ENCODE results near the gene SSX4B.
"Not testable (repeated sequence)": the region's sequence is repeated elsewhere in the genome, so short reads cannot be mapped to it uniquely, and the experiment has no call there.

The SSX4B gene

DNA sequence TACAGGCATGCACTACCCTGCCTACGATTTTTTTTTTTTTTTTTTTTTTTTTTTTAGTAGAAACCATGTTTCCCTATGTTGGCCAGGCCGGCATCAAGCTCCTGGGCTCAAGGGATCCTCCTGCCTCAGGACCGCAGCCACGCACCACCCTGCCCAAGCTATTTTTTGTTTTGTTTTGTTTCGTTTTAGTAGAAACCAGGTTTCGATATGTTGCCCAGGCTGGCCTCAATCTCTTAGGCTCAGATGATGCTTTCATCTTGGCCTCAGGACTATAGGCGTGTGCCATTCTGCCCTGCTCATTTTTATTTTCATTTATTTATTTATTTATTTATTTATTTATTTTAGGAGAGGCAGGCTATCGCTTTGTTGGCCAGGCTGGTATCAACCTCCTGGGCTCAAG, 54.1 kb downstream of the SSX4B start:
- Mint-ChIP-seq H3K36me3 (ENCODE audit: low read depth) (no peaks in the 10 kb centered on the region), H3K27ac (no peak overlapping the region), H3K27me3 (ENCODE audit: low read depth) (no peaks in the 10 kb centered on the region), H3K4me1 (no peaks in the 10 kb centered on the region), H3K4me3 (no peak overlapping the region), H3K9me3 (peaks cover 12% of the 10 kb centered on the region)
- TF ChIP-seq, protein P1, sequence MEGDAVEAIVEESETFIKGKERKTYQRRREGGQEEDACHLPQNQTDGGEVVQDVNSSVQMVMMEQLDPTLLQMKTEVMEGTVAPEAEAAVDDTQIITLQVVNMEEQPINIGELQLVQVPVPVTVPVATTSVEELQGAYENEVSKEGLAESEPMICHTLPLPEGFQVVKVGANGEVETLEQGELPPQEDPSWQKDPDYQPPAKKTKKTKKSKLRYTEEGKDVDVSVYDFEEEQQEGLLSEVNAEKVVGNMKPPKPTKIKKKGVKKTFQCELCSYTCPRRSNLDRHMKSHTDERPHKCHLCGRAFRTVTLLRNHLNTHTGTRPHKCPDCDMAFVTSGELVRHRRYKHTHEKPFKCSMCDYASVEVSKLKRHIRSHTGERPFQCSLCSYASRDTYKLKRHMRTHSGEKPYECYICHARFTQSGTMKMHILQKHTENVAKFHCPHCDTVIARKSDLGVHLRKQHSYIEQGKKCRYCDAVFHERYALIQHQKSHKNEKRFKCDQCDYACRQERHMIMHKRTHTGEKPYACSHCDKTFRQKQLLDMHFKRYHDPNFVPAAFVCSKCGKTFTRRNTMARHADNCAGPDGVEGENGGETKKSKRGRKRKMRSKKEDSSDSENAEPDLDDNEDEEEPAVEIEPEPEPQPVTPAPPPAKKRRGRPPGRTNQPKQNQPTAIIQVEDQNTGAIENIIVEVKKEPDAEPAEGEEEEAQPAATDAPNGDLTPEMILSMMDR (IDR thresholded peaks at IDR 0.05; ENCODE audit: unreplicated experiment in 3 of 3), result no peak

DNA sequence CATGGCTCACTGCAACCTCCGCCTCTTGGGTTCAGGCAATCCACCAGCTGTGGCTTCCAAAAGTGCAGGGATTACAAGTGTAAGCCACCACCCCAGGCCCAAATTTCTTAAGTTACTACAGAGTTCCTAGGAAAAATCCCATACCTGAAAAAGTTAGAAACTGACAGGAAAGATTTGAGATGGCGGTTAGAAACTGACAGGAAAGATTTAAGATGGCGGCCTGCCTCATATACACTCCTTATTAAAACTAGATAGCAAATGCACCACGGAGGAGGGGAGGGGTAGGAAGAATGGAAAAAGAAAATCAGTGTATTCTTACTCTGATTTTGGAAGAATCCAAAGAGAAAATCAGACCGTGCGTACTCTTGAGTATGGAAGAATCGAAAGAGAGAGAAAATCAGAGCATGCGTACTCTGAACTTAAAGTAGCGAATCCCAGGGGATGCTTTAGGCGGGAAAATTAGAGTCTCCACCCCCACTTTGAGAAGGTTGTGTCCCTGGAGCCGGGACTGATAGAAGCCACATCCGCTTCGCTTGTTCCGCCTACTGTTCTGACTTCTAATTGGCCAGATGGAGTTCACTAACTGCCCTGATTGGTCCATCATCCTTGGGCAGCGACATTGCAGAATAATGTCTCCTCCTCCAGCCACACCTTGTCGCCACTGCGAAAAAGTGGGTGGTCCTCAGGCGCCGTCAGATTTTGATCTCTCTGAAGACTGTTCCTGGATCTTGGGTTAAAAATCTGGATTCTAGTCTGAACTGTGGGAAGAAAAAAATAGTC, 55.3 kb downstream of the SSX4B start, which contains the start of gene SSX3:
SSX3 (minus strand) TSS at position 389 of the 780 bp plus-strand sequence. CDS start 1,454 bp downstream, outside the sequence.
- H3K36me3 Mint-ChIP-seq (ENCODE audit: low read depth); H3K4me3 Mint-ChIP-seq; H3K4me1 Mint-ChIP-seq: not testable (repeated sequence)

More for the DNA sequence above, 55.3 kb downstream of the SSX4B start, which contains the start of gene SSX3:
- H3K27ac Mint-ChIP-seq; H3K27me3 Mint-ChIP-seq (ENCODE audit: low read depth): not testable (repeated sequence)
- H3K9me3 Mint-ChIP-seq, result peaks cover 16% of the 10 kb centered on the region

All from nephron (organoid).